Activated T-cell treated with anti-CD3 and anti-CD28 coated beads, Interleukin-2, amount 50 U/mL, for 72 hours (primary cell): ENCODE data around the gene ANKS6. TPM values are rescaled to one million over a fixed set of nuclear protein-coding genes. Genes with fewer than 3 reads are reported as not detected.
A peak's percentile ranks its signal among the peaks of the same experiment; 100 is the strongest.

ENCODE experiments used
- ATAC-seq, 2 donors: fragments of 150-1000 bp; cut with Tn5 transposase; replicated peaks in 1 of 2; 2 replicates each; pipeline ENCODE4 v1.10.0; 2021; ENCODE audit warnings: moderate library complexity in 2 of 2, mild to moderate bottlenecking in 1 of 2
- DNase-seq, 2 donors: peaks; one replicate each; pipeline ENCODE4 v3.0.0; 2021 to 2022; ENCODE audit warnings: mixed read lengths in 1 of 2
- H3K27ac Mint-ChIP-seq: one replicate; pipeline ENCODE4 v1.8.0; 2022; ENCODE audit warnings: mild to moderate bottlenecking, moderate library complexity, mixed read lengths
- H3K27me3 Mint-ChIP-seq: one replicate; pipeline ENCODE4 v1.8.0; 2022; ENCODE audit warnings: low read depth, mixed read lengths
- H3K36me3 Mint-ChIP-seq, 2 donors: one replicate each; pipeline ENCODE4 v1.8.0; 2022; ENCODE audit warnings: mixed read lengths in 2 of 2, mild to moderate bottlenecking in 1 of 2; ENCODE audit not compliant: insufficient read depth in 2 of 2
- H3K4me1 Mint-ChIP-seq: one replicate; pipeline ENCODE4 v1.8.0; 2022; ENCODE audit warnings: low read depth, mixed read lengths
- H3K4me3 Mint-ChIP-seq, 2 donors: one replicate each; pipeline ENCODE4 v1.8.0; 2022; ENCODE audit warnings: mild to moderate bottlenecking in 2 of 2, mixed read lengths in 2 of 2, moderate library complexity in 2 of 2
- H3K9me3 Mint-ChIP-seq, 2 donors: one replicate each; pipeline ENCODE4 v1.8.0; 2022; ENCODE audit warnings: mixed read lengths in 2 of 2
- total RNA-seq, 2 donors: library from RNA; stranded (reverse); gene quantifications; one replicate each; pipeline ENCODE4 v1.2.3, GENCODE V29; 2022

ANKS6 gene
- total RNA-seq, 2 donors from 2014 or later = 14.9 to 25.0 TPM

- H3K36me3 Mint-ChIP-seq = no peaks in the 10 kb centered on the region
- ATAC-seq (no peak), DNase-seq (no peak)
- no peak overlapping the region for H3K27ac Mint-ChIP-seq
- H3K4me1 Mint-ChIP-seq = no peaks in the 10 kb centered on the region
- no peaks in the 10 kb centered on the region for H3K9me3 Mint-ChIP-seq
- no peaks in the 10 kb centered on the region for H3K27me3 Mint-ChIP-seq
- no peak overlapping the region for H3K4me3 Mint-ChIP-seq
Measured at GRCh38 chr9:98783518-98784226, 12.7 kb downstream of the ANKS6 start.

- Mint-ChIP-seq H3K4me3 (no peak overlapping the region), H3K36me3 (no peaks in the 10 kb centered on the region), H3K9me3 (no peaks in the 10 kb centered on the region), H3K27me3 (no peaks in the 10 kb centered on the region), H3K4me1 (no peaks in the 10 kb centered on the region), H3K27ac (no peak overlapping the region)
- ATAC-seq (no peak), DNase-seq (no peak)
Measured at GRCh38 chr9:98781588-98782383, 14.6 kb downstream of the ANKS6 start.

- H3K36me3 Mint-ChIP-seq = no peaks in the 10 kb centered on the region
- H3K4me3 Mint-ChIP-seq = no peak overlapping the region
- no peaks in the 10 kb centered on the region for H3K4me1 Mint-ChIP-seq
- H3K9me3 Mint-ChIP-seq = no peaks in the 10 kb centered on the region
- no peaks in the 10 kb centered on the region for H3K27me3 Mint-ChIP-seq
- ATAC-seq = no peak
- no peak for DNase-seq
- H3K27ac Mint-ChIP-seq = no peak overlapping the region
Measured at GRCh38 chr9:98780059-98780749, 16.2 kb downstream of the ANKS6 start.

- ATAC-seq = no peak
- H3K27ac Mint-ChIP-seq = no peak overlapping the region
Measured at GRCh38 chr9:98778711-98779530, 17.4 kb downstream of the ANKS6 start.

GRCh38 chr9:98778251-98778650 is 18.1 kb downstream of the ANKS6 start:
- H3K4me1 Mint-ChIP-seq = no peaks in the 10 kb centered on the region
- ATAC-seq (no peak), DNase-seq (no peak)
- no peak overlapping the region for H3K27ac Mint-ChIP-seq
- no peaks in the 10 kb centered on the region for H3K36me3 Mint-ChIP-seq
- H3K9me3 Mint-ChIP-seq = no peaks in the 10 kb centered on the region
- no peak overlapping the region for H3K4me3 Mint-ChIP-seq
- no peaks in the 10 kb centered on the region for H3K27me3 Mint-ChIP-seq

More at GRCh38 chr9:98778711-98779530, 17.4 kb downstream of the ANKS6 start:
- Mint-ChIP-seq H3K36me3 (no peaks in the 10 kb centered on the region), H3K9me3 (no peaks in the 10 kb centered on the region), H3K4me1 (no peaks in the 10 kb centered on the region), H3K27me3 (no peaks in the 10 kb centered on the region), H3K4me3 (no peak overlapping the region)
- no peak for DNase-seq

- Mint-ChIP-seq H3K4me3 (no peak overlapping the region), H3K27me3 (no peaks in the 10 kb centered on the region), H3K27ac (no peak overlapping the region), H3K4me1 (no peaks in the 10 kb centered on the region), H3K9me3 (no peaks in the 10 kb centered on the region), H3K36me3 (peaks cover 0 to 2% of the 10 kb centered on the region in 2 donors)
- no peak for DNase-seq
- ATAC-seq = no peak
Measured at GRCh38 chr9:98777618-98778017, 18.7 kb downstream of the ANKS6 start.

GRCh38 chr9:98775831-98776441 is 20.4 kb downstream of the ANKS6 start:
- H3K36me3 Mint-ChIP-seq = peaks cover 0 to 2% of the 10 kb centered on the region in 2 donors
- no peaks in the 10 kb centered on the region for H3K4me1 Mint-ChIP-seq
- H3K9me3 Mint-ChIP-seq = no peaks in the 10 kb centered on the region
- no peak overlapping the region for H3K27ac Mint-ChIP-seq
- no peaks in the 10 kb centered on the region for H3K27me3 Mint-ChIP-seq
- H3K4me3 Mint-ChIP-seq = no peak overlapping the region
- ATAC-seq (no peak), DNase-seq (peak; percentile 45 to 47)

GRCh38 chr9:98774746-98775145 is 21.6 kb downstream of the ANKS6 start:
- peaks cover 2 to 4% of the 10 kb centered on the region in 2 donors for H3K36me3 Mint-ChIP-seq

GRCh38 chr9:98773721-98774120 is 22.6 kb downstream of the ANKS6 start:
- Mint-ChIP-seq H3K4me1 (no peaks in the 10 kb centered on the region), H3K4me3 (no peak overlapping the region), H3K9me3 (no peaks in the 10 kb centered on the region), H3K36me3 (peaks cover 2 to 4% of the 10 kb centered on the region in 2 donors), H3K27ac (no peak overlapping the region), H3K27me3 (no peaks in the 10 kb centered on the region)
- ATAC-seq (no peak), DNase-seq (no peak)

More at GRCh38 chr9:98774746-98775145, 21.6 kb downstream of the ANKS6 start:
- no peaks in the 10 kb centered on the region for H3K27me3 Mint-ChIP-seq
- no peak for ATAC-seq
- no peaks in the 10 kb centered on the region for H3K4me1 Mint-ChIP-seq
- H3K9me3 Mint-ChIP-seq = no peaks in the 10 kb centered on the region
- no peak overlapping the region for H3K27ac Mint-ChIP-seq
- no peak overlapping the region for H3K4me3 Mint-ChIP-seq
- DNase-seq = peak; percentile 38 to 41

- Mint-ChIP-seq H3K27me3 (no peaks in the 10 kb centered on the region), H3K4me1 (no peaks in the 10 kb centered on the region), H3K4me3 (no peak overlapping the region), H3K9me3 (no peaks in the 10 kb centered on the region), H3K36me3 (peaks cover 2 to 4% of the 10 kb centered on the region in 2 donors), H3K27ac (no peak overlapping the region)
- DNase-seq = no peak
- no peak for ATAC-seq
Measured at GRCh38 chr9:98772364-98773155, 23.8 kb downstream of the ANKS6 start.

GRCh38 chr9:98771209-98771874 is 25.0 kb downstream of the ANKS6 start:
- H3K4me1 Mint-ChIP-seq = no peaks in the 10 kb centered on the region
- peaks cover 2 to 4% of the 10 kb centered on the region in 2 donors for H3K36me3 Mint-ChIP-seq
- H3K4me3 Mint-ChIP-seq = no peak overlapping the region
- no peaks in the 10 kb centered on the region for H3K9me3 Mint-ChIP-seq
- no peak for DNase-seq
- no peaks in the 10 kb centered on the region for H3K27me3 Mint-ChIP-seq
- ATAC-seq = no peak
- no peak overlapping the region for H3K27ac Mint-ChIP-seq
